C4-2B (cell line): ENCODE measurements around the gene RIMBP2.

Source experiments
- CTCF ChIP-seq: fragments of 450-650 bp; conservative IDR thresholded peaks from 2 replicates; pipeline ENCODE4 v1.5.1; 2017; ENCODE audit warnings: mild to moderate bottlenecking
- ZFX ChIP-seq: fragments of 450-650 bp; IDR thresholded peaks from 2 replicates; pipeline ENCODE4 v1.6.1; 2017

DNA sequence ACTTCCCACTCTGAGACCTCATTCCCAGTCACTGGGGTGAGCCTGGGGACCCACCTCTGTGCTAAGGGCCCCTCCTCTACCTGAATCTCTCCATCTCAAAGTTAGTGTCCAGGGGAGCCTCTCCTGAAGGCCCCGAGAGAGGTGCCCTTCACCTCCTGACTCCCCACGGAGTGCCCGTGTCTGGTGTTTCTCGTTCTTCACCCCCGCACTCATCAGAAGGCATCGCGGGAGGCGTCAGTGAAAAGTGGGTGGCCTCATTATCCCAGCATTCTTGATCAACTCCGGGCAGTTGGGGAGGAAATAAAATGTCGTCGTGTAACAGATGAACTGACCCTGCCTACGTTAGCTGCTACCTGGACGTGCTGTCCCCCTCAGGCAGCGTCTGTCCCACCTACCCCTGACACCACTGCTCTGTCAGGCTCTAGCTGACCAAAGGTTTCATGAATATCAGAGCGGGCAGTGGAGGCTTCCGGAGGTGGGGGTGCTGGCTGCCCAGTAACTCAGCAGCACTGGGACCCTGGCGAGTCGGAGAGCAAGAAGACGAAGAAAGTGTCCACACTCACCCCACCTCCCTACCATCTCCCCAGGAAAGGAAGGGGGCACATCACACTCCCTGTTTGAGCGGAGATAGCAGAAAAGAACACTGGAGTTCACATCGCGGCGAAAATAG is 275.6 kb downstream of the RIMBP2 start:
- TF ChIP-seq CTCF (no peak), ZFX (no peak)
